ENCODE results near the gene ADRM1.

The ADRM1 gene

DNA sequence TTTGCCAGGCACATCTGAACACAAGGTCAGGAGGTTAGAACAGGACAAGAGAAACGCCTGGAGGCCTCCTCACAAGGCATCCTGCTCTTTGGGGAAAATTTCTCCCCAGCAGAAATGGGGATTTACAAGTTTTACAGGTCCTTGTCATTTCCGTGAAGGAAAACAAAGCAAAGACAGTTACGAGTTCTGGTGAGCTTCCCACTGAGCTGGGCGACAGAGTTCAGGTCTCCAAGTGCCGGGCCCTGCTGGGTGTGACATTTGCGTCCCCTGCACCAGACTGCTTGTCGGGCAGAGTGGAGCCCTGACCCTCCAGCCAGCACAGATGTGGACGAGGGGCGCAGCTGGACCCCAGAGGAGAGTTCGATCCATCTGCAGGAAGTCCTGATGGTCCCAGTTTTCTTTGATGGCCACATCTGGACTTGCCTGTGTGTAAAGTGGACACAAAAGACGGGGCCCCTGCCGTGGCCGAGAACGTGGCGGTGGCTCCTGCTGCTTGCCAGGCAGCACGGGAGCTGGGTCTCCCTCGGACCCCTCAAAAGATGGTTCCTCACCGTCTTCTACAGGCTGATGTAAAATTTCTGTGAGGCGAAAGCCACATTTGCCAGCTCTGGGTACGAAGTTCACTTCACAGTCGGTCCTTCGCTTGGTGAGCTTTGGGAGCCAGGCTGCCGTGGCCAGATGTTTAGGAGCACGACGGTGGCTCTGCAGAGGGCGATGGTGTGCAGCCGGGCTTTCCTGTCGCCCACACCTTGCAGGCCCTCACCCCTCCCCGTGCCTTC is 5.2 kb upstream of the ADRM1 start:
- TF ChIP-seq CTCF (conservative IDR thresholded peaks at IDR 0.05) = no peak
- no peak for TF ChIP-seq ZFX (IDR thresholded peaks at IDR 0.05)
- peak overlapping the region; percentile 67 for H3K27ac ChIP-seq

DNA sequence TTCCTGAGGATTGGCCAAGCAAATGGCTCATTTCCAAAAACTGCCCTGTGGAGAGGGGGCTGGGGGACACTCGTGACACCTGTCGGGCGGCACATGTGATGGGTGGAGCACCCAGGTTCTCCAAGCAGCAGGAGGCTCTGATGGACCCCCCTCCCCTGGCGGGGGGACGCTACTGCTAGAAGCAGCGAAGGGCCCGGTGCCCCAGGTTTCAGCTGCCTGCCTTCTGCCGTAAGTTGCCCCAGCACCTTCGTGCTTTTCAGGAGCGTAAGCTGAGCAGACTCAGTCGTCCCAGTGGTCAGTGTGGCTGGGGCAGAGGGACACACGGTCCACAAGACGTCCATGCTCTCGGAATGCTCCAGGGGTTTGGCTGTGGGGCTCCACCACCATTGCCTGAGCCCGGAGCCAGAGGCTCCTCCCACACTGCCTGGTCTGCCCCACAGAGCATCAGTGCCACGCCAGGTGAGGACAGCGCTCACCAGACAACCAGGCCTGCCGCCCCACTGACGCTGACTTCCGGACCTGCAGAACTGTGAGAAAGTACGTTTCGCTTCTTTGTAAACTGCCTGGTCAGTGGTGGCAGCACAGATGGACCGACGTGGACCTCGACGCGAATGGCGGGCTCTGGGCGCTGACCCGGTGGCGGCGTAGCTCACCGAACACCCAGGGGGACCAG is 4.1 kb upstream of the ADRM1 start:
- no peak for TF ChIP-seq ZFX (IDR thresholded peaks at IDR 0.05)
- no peak for TF ChIP-seq CTCF (conservative IDR thresholded peaks at IDR 0.05)
- H3K27ac ChIP-seq = no peak overlapping the region; the same call in 1 of the 2 replicates

DNA sequence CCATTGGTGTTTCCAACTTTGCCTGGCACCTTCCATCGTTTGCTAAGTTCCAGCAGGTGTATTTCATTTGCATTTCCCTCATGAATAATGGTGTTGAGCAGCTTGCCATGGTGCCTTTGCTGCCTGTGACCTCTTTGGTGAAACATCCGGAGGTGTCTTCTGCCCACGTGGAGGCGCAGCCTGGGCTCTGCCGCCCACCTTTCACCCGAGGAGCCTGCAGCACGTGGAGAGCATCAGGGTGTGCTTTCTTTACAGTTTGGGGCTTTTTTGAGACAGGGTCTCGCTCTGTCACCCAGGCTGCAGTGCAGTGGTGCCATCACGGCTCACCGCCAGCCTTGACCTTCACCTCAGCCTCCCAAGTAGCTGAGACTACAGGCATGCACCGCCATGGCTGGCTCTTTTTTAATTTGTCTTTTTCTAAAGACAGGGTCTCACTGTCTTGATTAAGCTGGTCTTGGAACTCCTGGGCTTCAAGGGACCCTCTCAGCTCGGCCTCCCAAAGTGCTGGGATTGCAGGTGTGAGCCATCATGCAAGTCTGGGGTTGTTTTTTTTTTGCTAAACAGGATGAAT is 3.0 kb upstream of the ADRM1 start:
- no peak for TF ChIP-seq ZFX (IDR thresholded peaks at IDR 0.05)
- no peak overlapping the region for H3K27ac ChIP-seq

DNA sequence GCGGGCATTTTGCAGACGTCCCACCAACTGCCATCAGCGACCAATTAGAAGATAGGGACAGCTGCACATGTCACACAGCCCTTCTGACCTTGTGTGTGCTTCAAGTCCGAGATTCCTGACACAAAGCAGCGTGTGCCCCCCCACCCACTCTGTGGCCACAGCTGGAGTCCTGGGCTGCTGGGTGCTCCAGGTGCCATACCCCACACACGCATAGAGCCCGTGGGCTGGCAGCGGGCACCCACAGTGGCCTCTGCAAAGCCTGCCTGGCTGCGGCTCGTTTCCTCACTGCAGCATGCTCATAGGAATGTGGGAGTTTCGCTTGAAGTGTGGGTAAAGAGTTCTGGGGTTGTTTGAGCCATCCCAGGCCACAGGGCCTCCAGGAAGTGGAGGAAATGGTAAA is 2.5 kb upstream of the ADRM1 start:
- no peak overlapping the region for H3K27ac ChIP-seq
- TF ChIP-seq CTCF (conservative IDR thresholded peaks at IDR 0.05) (no peak), ZFX (IDR thresholded peaks at IDR 0.05) (no peak)

GRCh38 chr20:62301111-62301668 is 1.6 kb upstream of the ADRM1 start:
- H3K27ac ChIP-seq = no peak overlapping the region
- TF ChIP-seq ZFX (IDR thresholded peaks at IDR 0.05) (no peak), CTCF (conservative IDR thresholded peaks at IDR 0.05) (no peak)

DNA sequence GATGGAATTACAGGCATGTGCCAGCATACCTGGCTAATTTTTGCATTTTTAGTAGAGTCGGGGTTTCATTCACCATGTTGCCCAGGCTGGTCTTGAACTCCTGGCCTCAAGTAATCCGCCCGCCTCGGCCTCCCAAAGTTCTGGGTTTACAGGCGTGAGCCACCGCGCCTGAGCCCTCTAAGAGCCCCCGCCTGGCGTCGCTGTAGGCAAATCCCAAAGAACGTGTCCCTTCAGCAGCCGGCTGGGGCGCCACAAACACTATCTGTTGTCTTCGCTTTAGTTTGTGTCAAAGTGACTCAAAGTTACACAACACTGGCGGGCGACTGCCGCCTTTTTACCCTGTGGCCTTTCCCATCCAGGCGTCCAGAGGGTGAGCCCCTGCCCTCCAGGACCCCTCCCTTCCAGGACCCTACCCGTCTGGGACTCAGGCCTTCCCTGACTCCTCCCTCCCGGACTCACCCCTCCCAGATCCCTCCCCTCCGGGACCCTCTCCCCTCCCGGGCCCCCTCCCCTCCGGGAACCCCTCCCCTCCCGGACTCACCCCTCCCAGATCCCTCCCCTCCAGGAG is 940 bp upstream of the ADRM1 start:
- TF ChIP-seq CTCF (conservative IDR thresholded peaks at IDR 0.05) (peak; percentile 74), ZFX (IDR thresholded peaks at IDR 0.05) (no peak)

DNA sequence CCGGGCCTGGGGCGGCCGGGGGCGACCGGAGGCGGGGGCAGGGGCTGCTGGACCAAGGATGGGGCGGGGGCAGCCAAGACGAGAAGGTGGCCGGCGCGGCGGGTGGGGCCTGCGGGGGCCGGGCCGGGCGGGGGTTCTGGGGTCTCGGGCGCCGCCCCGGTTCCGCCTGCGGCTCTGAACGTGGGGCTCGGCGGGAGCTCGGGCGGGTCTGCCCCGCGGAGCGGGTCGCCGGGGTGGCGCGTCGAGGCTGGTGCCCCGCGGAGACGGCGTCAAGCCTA is 204 bp downstream of the ADRM1 start:
- peak overlapping the region; percentile 95 for H3K27ac ChIP-seq
- TF ChIP-seq CTCF (conservative IDR thresholded peaks at IDR 0.05) = no peak
- peak; percentile 68; the same call in 1 of the 2 replicates for TF ChIP-seq ZFX (IDR thresholded peaks at IDR 0.05)

More for the DNA sequence above, 940 bp upstream of the ADRM1 start:
- peak overlapping the region; percentile 95 for H3K27ac ChIP-seq
